Stimulated activated CD8-positive, alpha-beta memory T cell treated with anti-CD3 and anti-CD28 coated beads, Interleukin-4, amount 100 ng/mL, for 24 hours (primary cell): Measurements from ENCODE around the gene UPK2.
A peak's percentile ranks its signal among the peaks of the same experiment; 100 is the strongest.

Source experiments
- DNase-seq: peaks from one replicate; pipeline ENCODE4 v3.0.0-alpha.2; 2020; ENCODE audit warnings: low read depth

Gene UPK2

GRCh38 chr11:118956094-118956846 is at the start of gene UPK2:
Gene UPK2 (plus strand): TSS chr11:118956298. CDS start chr11:118956351, 53 bp downstream.
- DNase-seq = peak; percentile 84

DNA sequence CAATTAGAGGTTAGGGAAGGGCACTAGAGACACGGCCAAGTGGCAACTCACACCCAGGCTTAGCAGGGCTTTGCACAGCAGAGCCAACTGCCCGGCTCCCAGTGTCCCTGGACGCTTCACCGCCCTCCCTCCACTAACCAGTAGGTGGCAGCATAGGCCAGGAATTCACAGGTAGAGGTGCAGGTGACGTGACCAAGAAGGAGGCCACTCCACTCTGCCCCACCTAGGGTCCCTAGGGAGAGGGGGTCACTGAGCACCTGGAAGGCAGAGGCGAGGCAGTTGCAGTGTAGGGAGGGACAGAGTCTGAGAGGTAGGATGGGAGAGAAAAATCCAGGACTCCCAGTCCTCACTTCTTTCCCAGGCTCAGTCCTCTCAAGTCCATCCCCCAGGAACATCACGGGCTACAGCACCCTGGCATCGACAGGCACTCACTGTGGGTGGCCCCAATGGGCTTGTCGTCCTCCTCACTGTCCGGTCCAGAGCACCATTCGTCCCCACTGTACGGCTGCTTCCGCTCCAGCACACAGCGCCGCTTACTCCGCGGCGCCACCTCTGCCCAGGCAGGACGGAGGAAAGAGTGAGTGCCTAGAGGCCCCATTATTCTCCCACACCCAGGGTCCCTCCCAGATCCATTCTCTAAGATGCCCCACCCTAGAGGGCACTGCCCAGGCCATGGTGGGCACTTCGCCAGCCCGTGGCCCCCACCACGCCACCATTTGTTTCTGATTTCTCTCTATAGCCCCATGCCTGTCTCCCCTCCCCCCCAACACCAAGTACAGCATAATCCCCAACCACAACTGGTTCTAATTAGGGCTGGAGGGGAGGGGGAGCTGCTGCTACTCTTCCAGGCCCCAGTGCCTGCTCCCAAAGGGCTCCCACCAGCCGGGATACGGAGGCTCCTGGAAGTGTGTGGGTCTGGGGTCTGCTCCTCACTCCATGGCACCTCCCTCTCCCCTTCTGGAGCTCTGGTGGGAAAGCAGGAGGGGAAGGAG is 48.8 kb upstream of the UPK2 start:
- DNase-seq = peak; percentile 79

GRCh38 chr11:118908264-118908663 is 47.8 kb upstream of the UPK2 start:
- no peak for DNase-seq

DNA sequence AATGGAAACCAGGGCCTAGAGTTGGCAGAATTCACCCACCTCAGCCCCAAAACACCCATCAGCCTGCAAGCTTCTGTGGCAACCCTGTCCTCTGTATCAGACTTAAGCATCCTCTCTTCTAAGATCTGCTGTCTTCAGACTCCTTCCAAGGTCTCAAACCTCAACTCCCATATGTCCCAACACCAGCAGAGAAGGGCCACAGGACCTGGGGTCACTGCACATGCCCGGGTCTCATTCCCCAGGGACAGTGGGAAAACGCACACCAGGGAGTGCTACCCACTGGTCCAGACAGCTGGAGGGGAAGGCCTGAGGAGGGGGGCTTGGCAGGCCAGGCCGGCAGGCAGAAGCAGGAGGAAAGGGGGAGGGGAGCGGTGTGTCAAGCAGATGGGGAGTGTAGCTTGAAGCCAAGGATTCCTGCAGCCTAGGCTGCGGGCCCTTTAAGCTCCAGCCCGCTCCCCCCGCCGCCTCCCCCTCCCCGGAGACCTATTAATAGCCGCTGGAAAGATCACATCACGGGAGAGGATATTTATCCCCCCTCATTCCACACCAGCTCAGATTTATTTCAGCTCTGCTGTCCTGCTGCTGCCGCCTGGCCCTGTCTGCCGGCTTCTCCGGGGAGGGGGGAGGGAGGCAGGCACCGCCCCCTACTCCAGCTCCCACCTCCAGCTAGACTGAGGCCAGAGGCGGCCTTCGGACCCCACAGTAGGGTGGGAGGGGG is 47.0 kb upstream of the UPK2 start:
- DNase-seq = no peak

- no peak for DNase-seq
Measured at GRCh38 chr11:118909619-118910308, 46.3 kb upstream of the UPK2 start.

- DNase-seq = no peak
Measured at GRCh38 chr11:118910309-118911112, 45.6 kb upstream of the UPK2 start.

DNA sequence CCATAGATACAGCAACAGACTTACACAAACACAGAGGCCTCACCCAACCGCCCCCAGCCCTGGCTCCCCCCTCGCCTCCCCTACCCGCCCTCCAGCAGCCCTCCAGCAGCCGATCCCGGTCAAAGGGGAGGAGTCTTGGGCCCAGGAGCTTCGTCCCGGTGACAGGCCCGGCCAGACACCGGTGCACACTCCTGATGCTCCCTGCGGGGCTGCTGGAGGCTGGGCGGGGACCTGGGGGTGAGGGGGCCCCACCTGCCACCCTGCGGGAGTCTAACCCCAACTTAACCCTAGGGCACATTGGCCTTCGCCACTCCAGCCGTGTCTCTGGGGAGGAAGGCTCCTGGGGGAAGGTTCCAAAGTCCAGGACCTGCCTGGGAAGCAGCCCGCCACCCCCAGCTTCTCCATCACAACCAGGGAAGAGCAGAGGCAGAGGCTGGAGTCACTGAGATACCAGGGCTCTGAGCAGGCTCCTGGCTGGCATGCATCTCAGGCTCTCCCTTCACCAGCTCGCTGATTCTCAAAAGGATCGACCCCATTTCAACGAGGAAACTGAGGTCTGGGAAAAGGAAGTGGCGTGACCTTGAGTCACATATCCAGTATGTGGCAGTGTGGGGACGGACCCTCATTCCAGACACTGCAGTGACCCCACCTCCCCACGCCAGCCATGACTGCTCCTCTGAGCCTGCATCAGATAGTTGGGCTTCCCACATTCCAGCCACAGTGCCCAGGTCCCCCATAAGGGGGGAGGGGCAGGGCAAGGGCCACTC is 44.8 kb upstream of the UPK2 start:
- DNase-seq = no peak

DNA sequence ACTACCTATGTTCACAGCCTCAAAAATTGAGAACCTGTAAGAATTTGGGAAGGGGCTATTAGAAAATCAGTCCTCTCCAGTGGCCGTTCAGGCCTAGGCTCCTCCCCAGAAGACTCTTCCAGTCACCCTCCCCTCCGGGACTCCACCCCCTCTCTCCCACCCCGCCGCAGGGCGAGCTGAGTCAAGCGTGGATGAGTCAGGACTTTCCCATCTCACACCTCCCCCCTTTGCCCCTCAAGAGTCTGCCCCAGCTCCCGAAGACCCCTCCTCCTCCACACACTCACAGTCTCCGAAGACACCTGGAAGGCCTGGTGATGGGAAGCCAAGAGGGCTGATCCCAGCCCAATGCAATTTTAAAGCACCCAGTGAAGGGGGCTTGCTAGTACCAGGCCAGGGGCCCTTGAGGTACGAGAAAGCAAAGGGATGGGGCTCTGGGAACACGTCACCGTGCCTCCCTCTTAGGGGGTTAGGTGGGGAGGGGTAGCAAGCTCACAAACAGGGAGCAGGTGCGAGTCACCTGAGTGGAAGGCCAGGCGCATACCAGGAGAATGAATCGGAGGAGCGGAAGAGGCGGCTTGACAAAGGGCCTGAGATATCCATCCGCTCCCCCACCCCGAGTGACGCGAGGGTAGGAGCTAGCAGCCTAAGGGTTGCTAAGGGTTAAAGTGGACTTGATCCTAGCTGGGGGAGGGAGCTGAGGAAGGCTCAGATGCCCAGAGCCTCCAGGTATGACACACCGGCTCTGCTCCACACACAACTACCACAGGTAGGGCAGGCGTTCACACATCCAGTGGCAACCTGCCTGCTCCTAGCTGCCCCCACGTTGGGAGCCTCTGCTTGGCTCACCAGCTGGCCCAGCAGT is 44.0 kb upstream of the UPK2 start:
- DNase-seq = peak; percentile 79

DNA sequence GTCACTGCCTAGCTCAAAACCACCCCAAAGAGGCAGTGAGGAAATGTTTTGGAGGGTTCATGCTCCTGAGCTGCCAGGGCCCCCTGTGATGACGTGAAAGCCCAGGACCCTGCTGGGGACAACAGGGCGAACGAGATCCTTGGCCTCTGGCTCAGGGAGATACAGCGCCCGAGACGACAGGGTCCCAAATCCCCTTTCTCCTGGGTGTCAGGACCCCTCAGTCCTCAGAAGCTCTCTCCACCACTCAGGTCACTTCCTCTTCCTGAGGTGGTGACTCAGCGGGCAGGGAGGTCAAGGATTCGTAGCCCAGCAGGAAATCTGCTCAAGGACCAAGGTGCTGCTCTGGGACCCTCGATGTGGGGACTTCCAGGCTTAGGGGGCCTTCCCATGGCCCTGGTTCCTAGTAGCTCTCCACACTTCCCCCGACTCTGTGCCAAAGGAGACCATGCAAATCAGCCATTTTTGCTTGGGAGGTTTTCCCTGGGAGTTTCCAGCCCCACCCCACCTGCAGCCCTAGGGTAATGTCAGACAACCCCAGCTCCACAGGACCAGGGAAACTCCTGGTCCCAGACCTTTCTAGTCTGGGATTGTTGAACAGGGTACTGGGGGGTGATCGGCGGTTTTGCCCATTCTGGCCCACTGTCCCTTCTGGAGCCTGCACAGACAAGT is 43.2 kb upstream of the UPK2 start:
- DNase-seq = no peak

GRCh38 chr11:118913411-118914125 is 42.5 kb upstream of the UPK2 start:
- DNase-seq = no peak

DNA sequence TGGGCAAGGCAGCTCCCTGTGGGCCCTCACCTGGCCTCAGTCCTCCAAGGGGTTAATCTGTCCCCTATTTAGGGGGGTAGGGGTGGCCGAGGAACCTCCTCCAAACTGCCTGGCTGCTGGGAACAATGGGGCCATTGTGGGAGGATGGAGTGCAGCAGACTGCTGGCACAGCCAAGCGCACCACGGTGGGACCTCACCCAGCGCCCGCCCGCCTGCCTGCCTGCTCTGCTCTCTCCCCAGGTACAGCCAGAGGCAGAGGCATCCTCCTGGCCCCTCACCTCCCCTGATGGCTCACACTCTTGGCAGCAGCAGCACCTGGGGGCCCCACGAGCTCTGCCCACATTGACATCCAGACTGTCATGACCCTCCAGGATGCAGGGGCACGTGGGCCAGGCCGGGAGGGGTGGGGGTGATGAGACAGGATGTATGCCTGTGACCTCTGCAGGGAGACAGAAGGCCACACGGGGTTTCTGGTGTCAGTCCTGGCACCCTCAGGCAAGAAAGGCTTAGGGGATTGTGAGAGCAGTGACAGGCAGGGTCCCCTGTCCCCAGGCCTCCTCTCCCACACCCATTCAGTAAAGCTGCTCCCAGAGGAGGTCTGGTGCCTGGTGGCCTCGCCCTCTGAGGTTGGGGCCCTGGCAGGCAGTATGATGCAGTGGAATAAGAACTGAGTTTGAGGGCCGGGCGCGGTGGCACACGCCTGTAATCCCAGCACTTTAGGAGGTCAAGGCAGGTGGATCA is 41.8 kb upstream of the UPK2 start:
- DNase-seq = no peak

DNA sequence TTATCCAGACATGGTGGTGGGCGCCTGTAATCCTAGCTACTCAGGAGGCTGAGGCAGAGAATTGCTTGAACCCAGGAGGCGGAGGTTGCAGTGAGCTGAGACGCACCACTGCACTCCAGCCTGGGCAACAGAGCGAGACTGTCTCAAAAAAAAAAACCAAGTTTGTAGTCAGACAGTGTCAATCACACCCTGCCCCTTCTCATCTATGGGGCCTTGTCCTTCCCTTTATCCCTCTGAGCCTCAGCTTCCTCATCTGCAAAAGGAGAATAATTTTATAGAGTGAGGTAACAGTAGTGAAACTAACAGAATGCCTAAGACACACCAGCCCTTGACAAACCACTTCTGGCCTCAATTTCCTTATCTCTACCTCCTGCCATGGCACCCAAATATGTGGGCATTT is 41.1 kb upstream of the UPK2 start:
- DNase-seq = no peak

DNA sequence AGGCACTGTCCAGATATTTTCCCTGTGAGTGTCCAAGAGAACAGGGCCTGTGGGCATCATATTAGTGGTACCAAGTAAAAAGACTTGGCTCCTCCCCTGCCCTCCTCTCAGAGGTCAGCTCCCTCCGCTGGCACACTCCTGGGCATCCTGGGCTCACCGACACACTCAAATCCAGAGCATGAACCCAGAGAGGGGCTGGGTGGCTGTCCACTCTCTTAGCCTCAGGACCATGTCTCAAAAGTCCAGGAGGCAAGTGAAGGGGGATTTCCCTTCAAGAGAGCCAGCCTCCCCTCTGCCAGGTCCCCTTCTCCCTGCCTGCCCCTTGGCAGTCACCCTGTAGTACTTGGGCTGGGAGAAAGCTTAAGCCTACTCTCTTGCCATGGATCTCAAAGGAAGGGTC is 40.7 kb upstream of the UPK2 start:
- DNase-seq = no peak

GRCh38 chr11:118915941-118916841 is 39.9 kb upstream of the UPK2 start:
- no peak for DNase-seq

GRCh38 chr11:118916842-118917388 is 39.2 kb upstream of the UPK2 start:
- no peak for DNase-seq
